Breast epithelium (tissue), 3 donors: ENCODE measurements around the gene USP2.

Experiments
- POLR2A ChIP-seq: fragments of 450-650 bp; IDR thresholded peaks from one replicate; pipeline ENCODE4 v1.6.1; 2016; ENCODE audit warnings: antibody characterized with exemption, mild to moderate bottlenecking, moderate library complexity
- POLR2AphosphoS5 ChIP-seq, 3 donors: sonication (generic); formaldehyde crosslinking; IDR thresholded peaks; one replicate each; pipeline ENCODE4 v1.6.1; 2017; ENCODE audit warnings: antibody characterized with exemption in 3 of 3
- TF ChIP-seq, protein P1 (sequence below), 3 donors: fragments of 450-650 bp; IDR thresholded peaks; one replicate each; pipeline ENCODE4 v1.5.1; 2016 to 2017; ENCODE audit warnings: antibody characterized with exemption in 3 of 3, mild to moderate bottlenecking in 3 of 3, moderate library complexity in 3 of 3

DNA sequence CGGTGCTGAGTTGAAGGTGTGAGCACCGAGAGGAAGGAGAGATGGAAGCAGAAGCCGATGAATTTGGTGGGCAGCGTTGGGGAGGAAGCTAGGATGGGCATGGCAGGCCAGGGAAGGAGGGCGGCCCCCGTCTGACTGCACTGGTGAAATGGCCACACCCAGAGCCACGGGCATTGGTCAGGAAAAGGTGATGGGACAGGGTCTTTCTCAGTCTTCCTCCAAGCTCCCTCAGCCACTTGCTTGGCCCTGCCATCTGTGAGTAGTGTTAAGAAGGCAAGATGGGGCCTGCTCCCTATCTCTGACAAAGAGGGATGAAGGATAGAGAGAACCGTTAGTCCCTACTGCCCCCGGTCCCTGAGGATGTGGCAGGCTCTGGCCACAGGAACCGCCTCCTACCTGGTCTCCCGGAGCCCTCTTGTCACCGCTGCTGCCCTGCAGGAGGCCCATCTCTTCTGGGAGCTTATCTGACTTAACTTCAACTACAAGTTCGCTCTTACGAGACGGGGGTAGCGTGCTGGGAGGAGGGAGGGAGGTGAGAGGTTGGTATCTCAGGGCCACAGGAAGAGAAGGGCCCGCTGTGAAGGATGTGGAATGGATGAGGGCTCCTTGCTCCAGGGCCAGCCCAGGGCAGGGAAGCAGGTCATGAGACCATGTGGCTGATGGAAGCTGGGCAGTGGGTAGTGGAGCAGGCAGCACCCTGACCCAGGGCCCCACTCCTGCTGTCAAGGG is 71.4 kb downstream of the USP2 start:
- TF ChIP-seq POLR2A = no peak
- TF ChIP-seq, protein P1, sequence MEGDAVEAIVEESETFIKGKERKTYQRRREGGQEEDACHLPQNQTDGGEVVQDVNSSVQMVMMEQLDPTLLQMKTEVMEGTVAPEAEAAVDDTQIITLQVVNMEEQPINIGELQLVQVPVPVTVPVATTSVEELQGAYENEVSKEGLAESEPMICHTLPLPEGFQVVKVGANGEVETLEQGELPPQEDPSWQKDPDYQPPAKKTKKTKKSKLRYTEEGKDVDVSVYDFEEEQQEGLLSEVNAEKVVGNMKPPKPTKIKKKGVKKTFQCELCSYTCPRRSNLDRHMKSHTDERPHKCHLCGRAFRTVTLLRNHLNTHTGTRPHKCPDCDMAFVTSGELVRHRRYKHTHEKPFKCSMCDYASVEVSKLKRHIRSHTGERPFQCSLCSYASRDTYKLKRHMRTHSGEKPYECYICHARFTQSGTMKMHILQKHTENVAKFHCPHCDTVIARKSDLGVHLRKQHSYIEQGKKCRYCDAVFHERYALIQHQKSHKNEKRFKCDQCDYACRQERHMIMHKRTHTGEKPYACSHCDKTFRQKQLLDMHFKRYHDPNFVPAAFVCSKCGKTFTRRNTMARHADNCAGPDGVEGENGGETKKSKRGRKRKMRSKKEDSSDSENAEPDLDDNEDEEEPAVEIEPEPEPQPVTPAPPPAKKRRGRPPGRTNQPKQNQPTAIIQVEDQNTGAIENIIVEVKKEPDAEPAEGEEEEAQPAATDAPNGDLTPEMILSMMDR (IDR thresholded peaks at IDR 0.05) = no peak
- TF ChIP-seq POLR2AphosphoS5 (IDR thresholded peaks at IDR 0.05) = no peak
